CD4-positive, alpha-beta T cell treated with Interferon gamma for 1 hour (primary cell): ENCODE measurements around the gene NKG7.

ENCODE experiments used
- DNase-seq: peaks from one replicate; pipeline ENCODE4 v3.0.0-alpha.2; 2020

Gene NKG7

GRCh38 chr19:51389143-51389542 is 16.7 kb upstream of the NKG7 start:
- no peak for DNase-seq

GRCh38 chr19:51387924-51388389 is 15.5 kb upstream of the NKG7 start, which contains the start of gene LIM2:
LIM2 (minus strand) TSS chr19:51387974; CDS start chr19:51387443, 531 bp downstream.
- DNase-seq, result no peak

GRCh38 chr19:51386882-51387520 is 14.5 kb upstream of the NKG7 start:
- DNase-seq, result no peak

GRCh38 chr19:51382004-51382403 is 9.6 kb upstream of the NKG7 start:
- DNase-seq, result no peak

- DNase-seq, result no peak
Measured at GRCh38 chr19:51380379-51380778, 7.9 kb upstream of the NKG7 start.

- DNase-seq, result no peak
Measured at GRCh38 chr19:51377422-51377821, 5.0 kb upstream of the NKG7 start.

GRCh38 chr19:51375504-51376221 is 3.2 kb upstream of the NKG7 start:
- no peak for DNase-seq

GRCh38 chr19:51372021-51372648 is 319 bp downstream of the NKG7 start:
- DNase-seq, result no peak

GRCh38 chr19:51371186-51371690 is 1.2 kb downstream of the NKG7 start:
- no peak for DNase-seq

- DNase-seq, result no peak
Measured at GRCh38 chr19:51370230-51370629, 2.2 kb downstream of the NKG7 start.

GRCh38 chr19:51368366-51369282 is 3.8 kb downstream of the NKG7 start, which contains the start of gene CLDND2:
CLDND2 (minus strand) TSS chr19:51369003; CDS start chr19:51368577, 426 bp downstream.
- DNase-seq, result no peak

- DNase-seq, result peak; percentile 97
Measured at GRCh38 chr19:51367565-51368365, 4.7 kb downstream of the NKG7 start.

GRCh38 chr19:51367255-51367564 is 5.2 kb downstream of the NKG7 start:
- DNase-seq, result no peak

GRCh38 chr19:51366389-51367254 is 5.8 kb downstream of the NKG7 start:
- DNase-seq, result peak; percentile 95

GRCh38 chr19:51365965-51366388 is 6.5 kb downstream of the NKG7 start, which contains the start of gene ETFB:
ETFB (minus strand) TSS chr19:51366388; CDS start chr19:51366326, 62 bp downstream.
- no peak for DNase-seq

- DNase-seq, result no peak
Measured at GRCh38 chr19:51365211-51365964, 7.1 kb downstream of the NKG7 start.

GRCh38 chr19:51364200-51365106 is 8.0 kb downstream of the NKG7 start:
- no peak for DNase-seq

GRCh38 chr19:51361239-51361638 is 11.2 kb downstream of the NKG7 start:
- no peak for DNase-seq

- DNase-seq, result no peak
Measured at GRCh38 chr19:51359294-51359693, 13.2 kb downstream of the NKG7 start.
